ENCODE measurements around the gene PAK6. TPM values are rescaled to one million over a fixed set of nuclear protein-coding genes. Genes with fewer than 3 reads are reported as not detected.
A peak's percentile ranks its signal among the peaks of the same experiment; 100 is the strongest.

PAK6 gene
- polyA plus RNA-seq, 3 donors, result 0.03 TPM; not detected in 2

DNA sequence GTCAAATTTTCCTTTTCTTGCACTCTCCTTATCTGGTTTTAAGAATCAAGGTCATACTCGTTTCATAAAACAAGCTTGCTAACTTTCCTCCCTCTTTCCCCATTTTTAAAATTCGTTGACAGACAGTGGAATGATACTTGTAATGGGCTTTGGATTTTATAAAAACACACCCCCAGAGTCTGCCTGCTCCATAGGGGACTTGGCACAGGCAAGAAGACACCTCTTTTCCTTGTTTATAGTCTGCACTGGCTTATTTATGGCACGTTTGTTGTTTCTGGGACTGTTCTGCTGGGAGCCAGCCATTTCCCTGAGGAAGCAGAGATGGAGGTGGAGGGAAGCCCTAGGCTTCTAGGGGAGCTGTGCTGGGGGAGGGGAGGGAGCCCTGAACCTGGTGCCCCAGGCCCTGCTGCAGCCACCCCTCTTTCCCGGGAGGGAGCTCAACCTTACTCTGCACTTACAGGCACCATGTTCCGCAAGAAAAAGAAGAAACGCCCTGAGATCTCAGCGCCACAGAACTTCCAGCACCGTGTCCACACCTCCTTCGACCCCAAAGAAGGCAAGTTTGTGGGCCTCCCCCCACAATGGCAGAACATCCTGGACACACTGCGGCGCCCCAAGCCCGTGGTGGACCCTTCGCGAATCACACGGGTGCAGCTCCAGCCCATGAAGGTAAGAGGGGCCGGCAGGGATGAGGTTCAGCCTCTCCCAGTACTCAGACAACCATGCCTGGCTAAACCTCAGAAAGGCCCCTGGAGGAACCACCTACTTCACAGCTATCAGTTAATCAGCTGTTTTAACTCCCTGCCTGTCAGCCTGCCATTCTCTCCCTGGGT is 25.7 kb downstream of the PAK6 start:
- no peaks in the 10 kb centered on the region for H3K4me1 ChIP-seq (ENCODE audit: control insufficient read depth in 1 of 2, insufficient read depth in 2 of 2, low read length in 2 of 2)

DNA sequence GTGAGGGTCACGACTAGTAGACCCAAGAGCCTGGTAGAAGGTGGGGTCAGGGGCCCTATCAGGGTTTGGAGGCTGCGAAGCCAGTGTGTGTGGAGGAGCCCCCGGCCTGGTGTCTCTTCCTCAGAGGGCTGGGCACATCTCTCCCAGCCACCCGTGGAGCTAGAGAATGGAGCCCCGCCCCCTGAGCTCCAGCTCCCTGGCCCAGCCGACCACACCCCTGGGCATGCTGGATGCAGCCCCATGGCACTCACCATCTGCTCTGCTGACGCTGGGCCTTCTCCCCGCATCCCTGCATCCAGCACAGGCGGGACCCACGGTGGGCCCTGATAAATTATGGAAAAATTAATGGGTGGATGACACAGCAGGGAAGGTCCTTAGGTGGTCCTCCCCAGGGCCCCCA is 26.5 kb downstream of the PAK6 start:
- Histone ChIP-seq H3K4me3 (replicated peaks in 1 of 3; ENCODE audit: low read depth in 2 of 3, low read length in 3 of 3) (no peak overlapping the region), H3K27me3 (ENCODE audit: control insufficient read depth in 2 of 2, insufficient read depth in 2 of 2, low read length in 2 of 2) (no peaks in the 10 kb centered on the region), H3K4me2 (replicated peaks; ENCODE audit: extremely low read depth, low read length, poor library complexity, severe bottlenecking) (no peak overlapping the region), H3K79me2 (ENCODE audit: insufficient read depth, low read length) (no peaks in the 10 kb centered on the region), H3K36me3 (replicated peaks in 1 of 2; ENCODE audit: control insufficient read depth in 1 of 2, insufficient read depth in 2 of 2, low read length in 2 of 2) (no peaks in the 10 kb centered on the region), H3K9me3 (replicated peaks in 1 of 2; ENCODE audit: control insufficient read depth in 1 of 2, insufficient read depth in 1 of 2, low read length in 2 of 2) (no peaks in the 10 kb centered on the region), H3K9ac (ENCODE audit: insufficient read depth, low read length, poor library complexity, severe bottlenecking) (no peak overlapping the region), H3K4me1 (ENCODE audit: control insufficient read depth in 1 of 2, insufficient read depth in 2 of 2, low read length in 2 of 2) (no peaks in the 10 kb centered on the region), H4K20me1 (ENCODE audit: insufficient read depth, low read length) (no peaks in the 10 kb centered on the region), H2AFZ (ENCODE audit: insufficient read depth, low read depth, low read length, poor library complexity, severe bottlenecking) (no peak overlapping the region), H3K27ac (ENCODE audit: low read depth in 1 of 2, low read length in 2 of 2) (no peak overlapping the region)
- no peaks in the 10 kb centered on the region for H3K9me3 Mint-ChIP-seq
- H3K27me3 Mint-ChIP-seq (ENCODE audit: low read depth in 3 of 3), result peaks cover 0 to 14% (median 6%) of the 10 kb centered on the region in 3 donors
- H3K4me3 Mint-ChIP-seq, result no peak overlapping the region
- 95% methylated on average over 7 of the region's 10 CpGs for WGBS (ENCODE audit: insufficient coverage)
- TF ChIP-seq, protein P1, sequence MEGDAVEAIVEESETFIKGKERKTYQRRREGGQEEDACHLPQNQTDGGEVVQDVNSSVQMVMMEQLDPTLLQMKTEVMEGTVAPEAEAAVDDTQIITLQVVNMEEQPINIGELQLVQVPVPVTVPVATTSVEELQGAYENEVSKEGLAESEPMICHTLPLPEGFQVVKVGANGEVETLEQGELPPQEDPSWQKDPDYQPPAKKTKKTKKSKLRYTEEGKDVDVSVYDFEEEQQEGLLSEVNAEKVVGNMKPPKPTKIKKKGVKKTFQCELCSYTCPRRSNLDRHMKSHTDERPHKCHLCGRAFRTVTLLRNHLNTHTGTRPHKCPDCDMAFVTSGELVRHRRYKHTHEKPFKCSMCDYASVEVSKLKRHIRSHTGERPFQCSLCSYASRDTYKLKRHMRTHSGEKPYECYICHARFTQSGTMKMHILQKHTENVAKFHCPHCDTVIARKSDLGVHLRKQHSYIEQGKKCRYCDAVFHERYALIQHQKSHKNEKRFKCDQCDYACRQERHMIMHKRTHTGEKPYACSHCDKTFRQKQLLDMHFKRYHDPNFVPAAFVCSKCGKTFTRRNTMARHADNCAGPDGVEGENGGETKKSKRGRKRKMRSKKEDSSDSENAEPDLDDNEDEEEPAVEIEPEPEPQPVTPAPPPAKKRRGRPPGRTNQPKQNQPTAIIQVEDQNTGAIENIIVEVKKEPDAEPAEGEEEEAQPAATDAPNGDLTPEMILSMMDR (IDR thresholded peaks at IDR 0.05), result no peak
- no peak overlapping the region for H3K27ac Mint-ChIP-seq
- peaks cover 6% of the 10 kb centered on the region for H3K4me1 Mint-ChIP-seq
- no peaks in the 10 kb centered on the region for H3K36me3 Mint-ChIP-seq
- DNase-seq, result no peak
- intact Hi-C loops (cut with micrococcal nuclease), result no loop called here

More for the DNA sequence above, 25.7 kb downstream of the PAK6 start:
- Histone ChIP-seq H3K4me2 (replicated peaks; ENCODE audit: extremely low read depth, low read length, poor library complexity, severe bottlenecking) (no peak overlapping the region), H3K4me3 (replicated peaks in 1 of 3; ENCODE audit: low read depth in 2 of 3, low read length in 3 of 3) (no peak overlapping the region), H3K9ac (ENCODE audit: insufficient read depth, low read length, poor library complexity, severe bottlenecking) (no peak overlapping the region), H3K27me3 (ENCODE audit: control insufficient read depth in 2 of 2, insufficient read depth in 2 of 2, low read length in 2 of 2) (no peaks in the 10 kb centered on the region), H3K36me3 (replicated peaks in 1 of 2; ENCODE audit: control insufficient read depth in 1 of 2, insufficient read depth in 2 of 2, low read length in 2 of 2) (no peaks in the 10 kb centered on the region), H2AFZ (ENCODE audit: insufficient read depth, low read depth, low read length, poor library complexity, severe bottlenecking) (no peak overlapping the region), H3K79me2 (ENCODE audit: insufficient read depth, low read length) (no peaks in the 10 kb centered on the region), H3K9me3 (replicated peaks in 1 of 2; ENCODE audit: control insufficient read depth in 1 of 2, insufficient read depth in 1 of 2, low read length in 2 of 2) (no peaks in the 10 kb centered on the region), H3K27ac (ENCODE audit: low read depth in 1 of 2, low read length in 2 of 2) (no peak overlapping the region), H4K20me1 (ENCODE audit: insufficient read depth, low read length) (no peaks in the 10 kb centered on the region)
- no peaks in the 10 kb centered on the region for H3K9me3 Mint-ChIP-seq
- H3K4me1 Mint-ChIP-seq, result peaks cover 6% of the 10 kb centered on the region
- intact Hi-C loops (cut with micrococcal nuclease), result no loop called here
- no peak overlapping the region for H3K4me3 Mint-ChIP-seq
- peaks cover 0 to 13% (median 6%) of the 10 kb centered on the region in 3 donors for H3K27me3 Mint-ChIP-seq (ENCODE audit: low read depth in 3 of 3)
- 95% methylated on average over 9 of the region's 16 CpGs for WGBS (ENCODE audit: insufficient coverage)
- TF ChIP-seq, protein P1 (IDR thresholded peaks at IDR 0.05), result no peak
- peak overlapping the region in 1 of 7 donors; percentile 19 for H3K27ac Mint-ChIP-seq
- DNase-seq, result no peak
- H3K36me3 Mint-ChIP-seq, result no peaks in the 10 kb centered on the region
